Lung (tissue), 12 donors: ENCODE measurements around the gene FXYD2. TPM values are rescaled to one million over a fixed set of nuclear protein-coding genes. Genes with fewer than 3 reads are reported as not detected.

Experiments used
- ATAC-seq: fragments of 200-7000 bp; cut with Tn5 transposase; one replicate; pipeline ENCODE4 v1.9.1; 2020; ENCODE audit warnings: moderate number of reproducible peaks; ENCODE audit not compliant: insufficient read depth, low FRiP score
- DNase-seq, 3 donors: peaks; one replicate each; pipeline ENCODE4 v3.0.0-alpha.2; 2013 to 2017
- H3K27ac ChIP-seq, 2 donors: one replicate each; pipeline ENCODE4 v1.5.1; 2013; ENCODE audit warnings: mild to moderate bottlenecking in 2 of 2, moderate library complexity in 2 of 2, control low read depth in 1 of 2, inconsistent platforms in 1 of 2, low read depth in 1 of 2, low read length in 1 of 2
- H3K27me3 ChIP-seq, 3 donors: one replicate each; pipeline ENCODE4 v1.5.1; 2013; ENCODE audit warnings: low read length in 2 of 3; ENCODE audit not compliant: control insufficient read depth in 3 of 3, insufficient read depth in 3 of 3
- H3K36me3 ChIP-seq, 4 donors: one replicate each; pipeline ENCODE4 v1.5.1; 2013; ENCODE audit warnings: low read length in 4 of 4, mild to moderate bottlenecking in 1 of 4, moderate library complexity in 1 of 4; ENCODE audit not compliant: control insufficient read depth in 4 of 4, insufficient read depth in 4 of 4
- H3K4me1 ChIP-seq, 5 donors: one replicate each; pipeline ENCODE4 v1.5.1; 2013; ENCODE audit warnings: low read length in 5 of 5, mild to moderate bottlenecking in 2 of 5, moderate library complexity in 1 of 5; ENCODE audit not compliant: control insufficient read depth in 5 of 5, insufficient read depth in 5 of 5
- H3K4me3 ChIP-seq: one replicate; pipeline ENCODE4 v1.5.1; 2013; ENCODE audit warnings: mild to moderate bottlenecking, control low read depth, moderate library complexity
- H3K9ac ChIP-seq, 2 donors: one replicate each; pipeline ENCODE4 v1.5.1; 2013; ENCODE audit warnings: low read length in 2 of 2, control low read depth in 1 of 2; ENCODE audit not compliant: insufficient read depth in 1 of 2
- H3K9me3 ChIP-seq, 4 donors: one replicate each; pipeline ENCODE4 v1.5.1; 2013; ENCODE audit warnings: low read length in 3 of 4, mild to moderate bottlenecking in 1 of 4, moderate library complexity in 1 of 4; ENCODE audit not compliant: control insufficient read depth in 4 of 4, insufficient read depth in 3 of 4
- CTCF ChIP-seq: IDR thresholded peaks from 2 replicates; pipeline ENCODE4 v1.5.1; 2012; ENCODE audit warnings: mild to moderate bottlenecking; ENCODE audit errors: control extremely low read depth, extremely low read depth
- WGBS, 2 donors: extraction: QIAGEN DNeasy Blood & Tissue Kit; methylation state at CpG; one replicate each; pipeline ENCODE4 v1.1.7; 2013; 5-methylcytosine and 5-hydroxymethylcytosine counted together
- polyA plus RNA-seq, 2 donors: library from polyadenylated mRNA; stranded (reverse); fragments of 200-250 nt; gene quantifications; one replicate each; pipeline ENCODE4 v1.2.1, GENCODE V29; 2013
- total RNA-seq, 2 donors: library from RNA; depleted of rRNA in 1 of 2; stranded (reverse); fragments of >200 nt in 1 of 2; gene quantifications; one replicate each; pipeline ENCODE4 v1.2.1, GENCODE V29; 2014 to 2021
- donor health status: control.
- donor health status: control.
- donor health status: Bipolar disorder and iron deficiency.
- donor health status: healthy.
- donor health status: DM: yes; HTN: yes; CAD: no.

FXYD2 gene
- total and polyA plus RNA-seq, 4 donors: 1.6 to 6.9 (median 3.7) TPM

GRCh38 chr11:117774553-117774952 is 50.0 kb downstream of the FXYD2 start:
- peaks cover 0 to 7% (median 0%) of the 10 kb centered on the region in 3 donors for H3K27me3 ChIP-seq
- DNase-seq (no peak), ATAC-seq (no peak)
- H3K4me3 ChIP-seq: no peak overlapping the region
- no peak for TF ChIP-seq CTCF
- peaks cover 0 to 2% (median 0%) of the 10 kb centered on the region in 4 donors for H3K9me3 ChIP-seq
- no peaks in the 10 kb centered on the region for H3K36me3 ChIP-seq
- WGBS, 2 donors: 86 to 95% methylated on average over 3 of the region's 3 CpGs
- no peak overlapping the region for H3K27ac ChIP-seq
- no peaks in the 10 kb centered on the region for H3K4me1 ChIP-seq
- H3K9ac ChIP-seq: no peak overlapping the region

- H3K4me1 ChIP-seq: no peaks in the 10 kb centered on the region
- no peak for ATAC-seq
- no peak overlapping the region for H3K27ac ChIP-seq
- H3K4me3 ChIP-seq: no peak overlapping the region
- DNase-seq: no peak
- peaks cover 0 to 2% (median 0%) of the 10 kb centered on the region in 4 donors for H3K9me3 ChIP-seq
- H3K36me3 ChIP-seq: no peaks in the 10 kb centered on the region
- peaks cover 0 to 10% (median 0%) of the 10 kb centered on the region in 3 donors for H3K27me3 ChIP-seq
- no peak overlapping the region for H3K9ac ChIP-seq
- 91 to 96% methylated on average over 6 of the region's 6 CpGs for WGBS, 2 donors
- no peak for TF ChIP-seq CTCF
These were observed 52.2 kb downstream of the FXYD2 start for GRCh38 chr11:117772360-117772759.

- Histone ChIP-seq H3K9me3 (peaks cover 0 to 2% (median 0%) of the 10 kb centered on the region in 4 donors), H3K27ac (no peak overlapping the region), H3K27me3 (peaks cover 0 to 10% (median 0%) of the 10 kb centered on the region in 3 donors), H3K9ac (no peak overlapping the region), H3K4me3 (no peak overlapping the region), H3K36me3 (no peaks in the 10 kb centered on the region), H3K4me1 (no peaks in the 10 kb centered on the region)
- WGBS, 2 donors: 89 to 96% methylated on average over 7 of the region's 7 CpGs
- no peak for DNase-seq
- no peak for TF ChIP-seq CTCF
- no peak for ATAC-seq
These were observed 52.7 kb downstream of the FXYD2 start for GRCh38 chr11:117771841-117772240.

GRCh38 chr11:117771197-117771596 is 53.3 kb downstream of the FXYD2 start:
- Histone ChIP-seq H3K36me3 (no peaks in the 10 kb centered on the region), H3K9me3 (peaks cover 0 to under 1% (median 0%) of the 10 kb centered on the region in 4 donors), H3K9ac (no peak overlapping the region), H3K4me1 (no peaks in the 10 kb centered on the region), H3K4me3 (no peak overlapping the region), H3K27ac (no peak overlapping the region), H3K27me3 (peaks cover 0 to 8% (median 0%) of the 10 kb centered on the region in 3 donors)
- 89 to 91% methylated on average over 6 of the region's 6 CpGs for WGBS, 2 donors
- DNase-seq (no peak), ATAC-seq (no peak)
- TF ChIP-seq CTCF: no peak
